HG03060 (cell line): Measurements from ENCODE around the gene SPEM2.

ENCODE experiments used
- ATAC-seq: cut with Tn5 transposase; IDR thresholded peaks from one replicate; pipeline ENCODE4 v1.9.1; 2021; ENCODE audit warnings: low read depth, moderate number of reproducible peaks; ENCODE audit not compliant: unreplicated experiment

SPEM2 gene

GRCh38 chr17:7440113-7440833 lies 14.9 kb downstream of the SPEM2 start:
- no peak for ATAC-seq

GRCh38 chr17:7440834-7441195 lies 15.4 kb downstream of the SPEM2 start:
- ATAC-seq, result no peak

- no peak for ATAC-seq
These were observed 15.8 kb downstream of the SPEM2 start for GRCh38 chr17:7441266-7441665.

GRCh38 chr17:7442142-7442541 lies 16.7 kb downstream of the SPEM2 start:
- ATAC-seq, result no peak

- ATAC-seq, result no peak
These were observed 18.4 kb downstream of the SPEM2 start for GRCh38 chr17:7443499-7444485.

- no peak for ATAC-seq
These were observed 19.5 kb downstream of the SPEM2 start, which contains the start of gene CHRNB1 for GRCh38 chr17:7444682-7445618. TSS of gene CHRNB1 (plus strand) at chr17:7445061. CDS start at chr17:7445128, 67 bp downstream.

GRCh38 chr17:7445619-7445968 lies 20.2 kb downstream of the SPEM2 start:
- no peak for ATAC-seq

GRCh38 chr17:7448461-7448860 lies 23.0 kb downstream of the SPEM2 start:
- ATAC-seq, result no peak

GRCh38 chr17:7459961-7460545 lies 34.6 kb downstream of the SPEM2 start:
- no peak for ATAC-seq

GRCh38 chr17:7460850-7461660 lies 35.6 kb downstream of the SPEM2 start:
- ATAC-seq, result no peak

- no peak for ATAC-seq
These were observed 37.3 kb downstream of the SPEM2 start for GRCh38 chr17:7462474-7463371.

- no peak for ATAC-seq
These were observed 38.0 kb downstream of the SPEM2 start for GRCh38 chr17:7463372-7463846.

- no peak for ATAC-seq
These were observed 38.7 kb downstream of the SPEM2 start for GRCh38 chr17:7464081-7464480.

GRCh38 chr17:7465597-7466275 lies 40.3 kb downstream of the SPEM2 start:
- no peak for ATAC-seq

- no peak for ATAC-seq
These were observed 40.9 kb downstream of the SPEM2 start for GRCh38 chr17:7466318-7466638.

- no peak for ATAC-seq
These were observed 41.4 kb downstream of the SPEM2 start for GRCh38 chr17:7466639-7467341.

GRCh38 chr17:7467498-7467897 lies 42.1 kb downstream of the SPEM2 start:
- ATAC-seq, result no peak
